SK-N-SH (cell line): ENCODE measurements around the gene C1GALT1. TPM values are rescaled to one million over a fixed set of nuclear protein-coding genes. Genes with fewer than 3 reads are reported as not detected.

Experiments used
- CTCF ChIA-PET: fragments of 300-600, 350-600 bp; formaldehyde crosslinking; extraction: SDS; loops from one replicate; lab custom pipeline; 2021; lab: Yijun Ruan, JAX
- POLR2A ChIA-PET: fragments of 350-600 bp; sonication (Branson Sonifier 250); formaldehyde crosslinking; extraction: SDS; loops from one replicate; lab custom pipeline; 2020; ENCODE audit warnings: antibody characterized with exemption, inconsistent platforms; lab: Yijun Ruan, JAX
- DNase-seq: peaks from one replicate; pipeline ENCODE4 v3.0.0; 2012
- H2AFZ ChIP-seq: fragments of 200-600 bp; sonication (generic); 2 replicates; pipeline ENCODE4 v1.8.1; 2016; ENCODE audit warnings: antibody characterized with exemption, mild to moderate bottlenecking, low read depth
- H3F3A ChIP-seq: fragments of 200-600 bp; sonication (generic); replicated peaks from 2 replicates; pipeline ENCODE3; 2016; ENCODE audit warnings: antibody characterized with exemption, mild to moderate bottlenecking; ENCODE audit not compliant: insufficient read depth
- H3K27ac ChIP-seq, 2 experiments: fragments of 200-500 bp in 1 of 2; fragments of 200-600 bp in 1 of 2; sonication (Bioruptor generic) in 1 of 2; sonication (generic), shearing (Covaris generic) in 1 of 2; 2 replicates each; pipeline versions ENCODE4 v1.5.1 to v1.6.1; 2014 to 2016; ENCODE audit warnings: low read depth in 2 of 2, inconsistent platforms in 1 of 2, low read length in 1 of 2, mild to moderate bottlenecking in 1 of 2, mixed read lengths in 1 of 2
- H3K27me3 ChIP-seq: fragments of 200-600 bp; sonication (generic), shearing (Covaris generic); 2 replicates; pipeline ENCODE4 v1.6.1; 2016; ENCODE audit warnings: mixed run types; ENCODE audit not compliant: insufficient read depth
- H3K36me3 ChIP-seq, 2 experiments: fragments of 200-500 bp in 1 of 2; fragments of 200-600 bp in 1 of 2; sonication (Bioruptor generic) in 1 of 2; sonication (generic) in 1 of 2; replicated peaks in 1 of 2; 2 replicates each; pipeline versions ENCODE3 to v1.5.1; 2014 to 2016; ENCODE audit warnings: low read length in 1 of 2, mild to moderate bottlenecking in 1 of 2; ENCODE audit not compliant: insufficient read depth in 2 of 2, control insufficient read depth in 1 of 2
- H3K4me1 ChIP-seq, 2 experiments: fragments of 200-500 bp in 1 of 2; fragments of 200-600 bp in 1 of 2; sonication (Bioruptor generic) in 1 of 2; sonication (generic), shearing (Covaris generic) in 1 of 2; 2 replicates each; pipeline versions ENCODE4 v1.5.1 to v1.6.1; 2014 to 2016; ENCODE audit warnings: low read depth in 1 of 2, low read length in 1 of 2, mixed run types in 1 of 2; ENCODE audit not compliant: insufficient read depth in 2 of 2, control insufficient read depth in 1 of 2
- H3K4me2 ChIP-seq: fragments of 200-600 bp; sonication (generic), shearing (Covaris generic); 2 replicates; pipeline ENCODE4 v1.6.1; 2017; ENCODE audit warnings: mixed run types
- H3K4me3 ChIP-seq, 2 experiments: fragments of 200-500 bp in 1 of 2; fragments of 200-600 bp in 1 of 2; sonication (Bioruptor generic) in 1 of 2; sonication (generic), shearing (Covaris generic) in 1 of 2; 2 replicates each; pipeline versions ENCODE4 v1.5.1 to v1.8.1; 2014 to 2016; ENCODE audit warnings: low read depth in 2 of 2, inconsistent platforms in 1 of 2, low read length in 1 of 2, mild to moderate bottlenecking in 1 of 2, mixed read lengths in 1 of 2, moderate library complexity in 1 of 2
- H3K79me2 ChIP-seq: fragments of 200-600 bp; sonication (generic); 2 replicates; pipeline ENCODE4 v1.8.1; 2017; ENCODE audit warnings: mild to moderate bottlenecking; ENCODE audit not compliant: insufficient read depth
- H3K9ac ChIP-seq: fragments of 200-600 bp; sonication (generic); 2 replicates; pipeline ENCODE4 v1.6.1; 2017; ENCODE audit warnings: mixed run types
- H3K9me2 ChIP-seq: fragments of 200-600 bp; sonication (generic); 2 replicates; pipeline ENCODE4 v1.6.1; 2017; ENCODE audit warnings: mixed run types
- H3K9me3 ChIP-seq: fragments of 200-600 bp; sonication (generic); 2 replicates; pipeline ENCODE4 v1.6.1; 2017; ENCODE audit warnings: mixed run types, mild to moderate bottlenecking, moderate library complexity
- H4K20me1 ChIP-seq: fragments of 200-600 bp; sonication (generic); 2 replicates; pipeline ENCODE4 v1.6.1; 2017; ENCODE audit warnings: mild to moderate bottlenecking, mixed run types; ENCODE audit not compliant: insufficient read depth
- ELF1 ChIP-seq: IDR thresholded peaks from 2 replicates; pipeline ENCODE4 v1.4.0; 2012
- GABPA ChIP-seq: IDR thresholded peaks from 2 replicates; pipeline ENCODE4 v1.4.0; 2012; ENCODE audit warnings: low read depth, mild to moderate bottlenecking
- MEF2A ChIP-seq: IDR thresholded peaks from 2 replicates; pipeline ENCODE4 v1.4.0; 2012; ENCODE audit warnings: low read depth, borderline replicate concordance
- NFIC ChIP-seq: IDR thresholded peaks from 2 replicates; pipeline ENCODE4 v1.4.0; 2012; ENCODE audit warnings: borderline replicate concordance
- RCOR1 ChIP-seq: fragments of 150-350 bp; IDR thresholded peaks from 2 replicates; pipeline ENCODE4 v1.6.1; 2017; ENCODE audit warnings: antibody characterized with exemption, low read length
- RXRA ChIP-seq: IDR thresholded peaks from 2 replicates; pipeline ENCODE4 v1.4.0; 2012; ENCODE audit warnings: low read depth, mild to moderate bottlenecking, borderline replicate concordance
- SIN3A ChIP-seq: IDR thresholded peaks from 2 replicates; pipeline ENCODE4 v1.6.1; 2012; ENCODE audit warnings: low read depth, mild to moderate bottlenecking, low read length, moderate library complexity, borderline replicate concordance
- TAF1 ChIP-seq: IDR thresholded peaks from 2 replicates; pipeline ENCODE4 v1.6.1; 2012; ENCODE audit warnings: low read depth, mild to moderate bottlenecking, low read length, moderate library complexity, borderline replicate concordance
- TEAD4 ChIP-seq: IDR thresholded peaks from 2 replicates; pipeline ENCODE4 v1.4.0; 2012; ENCODE audit warnings: mild to moderate bottlenecking, borderline replicate concordance; ENCODE audit not compliant: insufficient read depth
- WGBS: methylation state at CpG from one replicate; pipeline ENCODE4 v1.1.6; 2017; ENCODE audit warnings: low lambda C conversion rate; 5-methylcytosine and 5-hydroxymethylcytosine counted together
- polyA plus RNA-seq, 3 experiments: library from polyadenylated mRNA; depleted of rRNA; stranded (reverse); fragments of >200 nt; gene quantifications; 2 replicates each; pipeline ENCODE4 v1.2.3, GENCODE V29; 2012
- TF ChIP-seq, protein P1 (sequence below): IDR thresholded peaks from 2 replicates; pipeline ENCODE4 v1.4.0; 2012; ENCODE audit warnings: low read depth, borderline replicate concordance
- TF ChIP-seq, protein P2 (sequence below): fragments of 150-350 bp; IDR thresholded peaks from 2 replicates; pipeline ENCODE4 v1.6.1; 2017; ENCODE audit warnings: antibody characterized with exemption, low read length, low read depth, borderline replicate concordance
- TF ChIP-seq, protein P3 (sequence below): IDR thresholded peaks from 2 replicates; pipeline ENCODE4 v1.4.0; 2012; ENCODE audit warnings: low read depth
- TF ChIP-seq, protein P4 (sequence below): IDR thresholded peaks from 2 replicates; pipeline ENCODE4 v1.4.0; 2012; ENCODE audit warnings: low read depth, borderline replicate concordance
- TF ChIP-seq, protein P5 (sequence below): fragments of 200-600 bp; sonication (generic); IDR thresholded peaks from 2 replicates; pipeline ENCODE4 v1.6.1; 2017; ENCODE audit warnings: antibody characterized with exemption, mild to moderate bottlenecking, moderate library complexity
- TF ChIP-seq, protein P6 (sequence below): IDR thresholded peaks from 2 replicates; pipeline ENCODE4 v1.6.1; 2012; ENCODE audit warnings: mild to moderate bottlenecking, low read depth, low read length, moderate library complexity

Gene C1GALT1
- polyA plus RNA-seq, 1 of the 3 experiments (the other 2 are of a cell fraction) = 15.2 TPM

DNA sequence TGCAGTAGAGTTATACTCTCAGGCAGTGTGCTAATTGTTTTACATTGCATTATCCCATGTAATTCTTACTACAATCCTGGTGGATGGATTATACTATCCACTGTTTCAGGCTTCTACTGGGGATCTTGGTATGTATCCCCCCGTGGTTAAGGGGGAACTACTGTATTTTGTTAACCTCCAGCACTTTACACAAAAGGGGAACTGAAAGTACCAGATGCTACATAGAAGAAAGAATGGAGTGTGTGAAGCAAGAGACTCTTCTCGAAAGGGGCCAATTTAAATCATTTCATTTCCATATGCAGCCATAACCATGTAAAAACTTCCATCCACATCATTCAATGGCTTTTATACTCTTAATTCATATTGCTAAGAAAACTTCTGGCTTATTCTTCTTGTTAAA is 69.4 kb downstream of the C1GALT1 start:
- no peak for DNase-seq
- Histone ChIP-seq H3K4me1 (peaks cover 0 to 8% of the 10 kb centered on the region in 2 experiments; a peak in 1 of 4 replicates), H3K27ac (no peak overlapping the region), H3K9me3 (no peaks in the 10 kb centered on the region), H4K20me1 (no peaks in the 10 kb centered on the region), H3K79me2 (no peaks in the 10 kb centered on the region), H3K4me2 (no peak overlapping the region), H3F3A (no peaks in the 10 kb centered on the region), H2AFZ (no peak overlapping the region), H3K36me3 (peaks cover 4 to 15% of the 10 kb centered on the region in 2 experiments), H3K9ac (no peak overlapping the region), H3K9me2 (no peaks in the 10 kb centered on the region), H3K27me3 (no peaks in the 10 kb centered on the region), H3K4me3 (no peak overlapping the region)
- CTCF ChIA-PET = interaction anchor here (0.7 to 4.0 kb wide), 3 partner anchors 12 to 148 kb away, joined by 3 to 15 read pairs (median 4); no protein-coding TSS in a partner anchor
- 69% methylated on average over 2 of the region's 2 CpGs for WGBS
- POLR2A ChIA-PET = no interaction called here
- TF ChIP-seq, protein P1, sequence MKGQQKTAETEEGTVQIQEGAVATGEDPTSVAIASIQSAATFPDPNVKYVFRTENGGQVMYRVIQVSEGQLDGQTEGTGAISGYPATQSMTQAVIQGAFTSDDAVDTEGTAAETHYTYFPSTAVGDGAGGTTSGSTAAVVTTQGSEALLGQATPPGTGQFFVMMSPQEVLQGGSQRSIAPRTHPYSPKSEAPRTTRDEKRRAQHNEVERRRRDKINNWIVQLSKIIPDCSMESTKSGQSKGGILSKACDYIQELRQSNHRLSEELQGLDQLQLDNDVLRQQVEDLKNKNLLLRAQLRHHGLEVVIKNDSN = no peak
- TF ChIP-seq, protein P2, sequence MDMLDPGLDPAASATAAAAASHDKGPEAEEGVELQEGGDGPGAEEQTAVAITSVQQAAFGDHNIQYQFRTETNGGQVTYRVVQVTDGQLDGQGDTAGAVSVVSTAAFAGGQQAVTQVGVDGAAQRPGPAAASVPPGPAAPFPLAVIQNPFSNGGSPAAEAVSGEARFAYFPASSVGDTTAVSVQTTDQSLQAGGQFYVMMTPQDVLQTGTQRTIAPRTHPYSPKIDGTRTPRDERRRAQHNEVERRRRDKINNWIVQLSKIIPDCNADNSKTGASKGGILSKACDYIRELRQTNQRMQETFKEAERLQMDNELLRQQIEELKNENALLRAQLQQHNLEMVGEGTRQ = no peak
- TF ChIP-seq, protein P3, sequence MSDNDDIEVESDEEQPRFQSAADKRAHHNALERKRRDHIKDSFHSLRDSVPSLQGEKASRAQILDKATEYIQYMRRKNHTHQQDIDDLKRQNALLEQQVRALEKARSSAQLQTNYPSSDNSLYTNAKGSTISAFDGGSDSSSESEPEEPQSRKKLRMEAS = no peak
- no peak for TF ChIP-seq GABPA
- TF ChIP-seq RCOR1 = no peak
- TF ChIP-seq TAF1 = no peak
- TF ChIP-seq, protein P4, sequence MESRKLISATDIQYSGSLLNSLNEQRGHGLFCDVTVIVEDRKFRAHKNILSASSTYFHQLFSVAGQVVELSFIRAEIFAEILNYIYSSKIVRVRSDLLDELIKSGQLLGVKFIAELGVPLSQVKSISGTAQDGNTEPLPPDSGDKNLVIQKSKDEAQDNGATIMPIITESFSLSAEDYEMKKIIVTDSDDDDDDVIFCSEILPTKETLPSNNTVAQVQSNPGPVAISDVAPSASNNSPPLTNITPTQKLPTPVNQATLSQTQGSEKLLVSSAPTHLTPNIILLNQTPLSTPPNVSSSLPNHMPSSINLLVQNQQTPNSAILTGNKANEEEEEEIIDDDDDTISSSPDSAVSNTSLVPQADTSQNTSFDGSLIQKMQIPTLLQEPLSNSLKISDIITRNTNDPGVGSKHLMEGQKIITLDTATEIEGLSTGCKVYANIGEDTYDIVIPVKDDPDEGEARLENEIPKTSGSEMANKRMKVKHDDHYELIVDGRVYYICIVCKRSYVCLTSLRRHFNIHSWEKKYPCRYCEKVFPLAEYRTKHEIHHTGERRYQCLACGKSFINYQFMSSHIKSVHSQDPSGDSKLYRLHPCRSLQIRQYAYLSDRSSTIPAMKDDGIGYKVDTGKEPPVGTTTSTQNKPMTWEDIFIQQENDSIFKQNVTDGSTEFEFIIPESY = no peak

DNA sequence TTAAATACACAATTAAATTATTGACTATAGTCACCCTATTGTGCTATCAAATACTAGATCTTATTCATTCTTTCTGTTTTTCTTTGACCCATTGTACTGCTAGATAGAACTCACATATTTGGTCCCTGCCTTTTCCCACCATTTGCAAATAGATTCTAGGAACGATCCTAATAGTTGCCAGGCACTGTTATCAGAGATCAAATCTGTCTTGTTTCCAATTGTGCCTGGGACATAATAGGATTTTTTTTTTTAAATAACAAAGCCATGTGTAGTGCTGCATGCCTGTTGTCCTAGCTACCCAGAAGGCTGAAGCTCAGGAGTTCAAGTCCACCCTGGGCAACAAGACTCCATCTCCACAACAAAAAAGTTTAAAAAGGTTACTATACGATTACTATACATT is 72.0 kb downstream of the C1GALT1 start:
- peaks cover 0 to 13% of the 10 kb centered on the region in 2 experiments for H3K36me3 ChIP-seq
- H3K9me2 ChIP-seq = no peaks in the 10 kb centered on the region
- H3K4me1 ChIP-seq = peaks cover 0 to 5% of the 10 kb centered on the region in 2 experiments; a peak in 2 of 4 replicates
- no peaks in the 10 kb centered on the region for H3K79me2 ChIP-seq
- no peaks in the 10 kb centered on the region for H3K27me3 ChIP-seq
- TF ChIP-seq SIN3A (no peak), TEAD4 (no peak), NFIC (no peak), ELF1 (no peak), RXRA (no peak), MEF2A (no peak)
- TF ChIP-seq, protein P5, sequence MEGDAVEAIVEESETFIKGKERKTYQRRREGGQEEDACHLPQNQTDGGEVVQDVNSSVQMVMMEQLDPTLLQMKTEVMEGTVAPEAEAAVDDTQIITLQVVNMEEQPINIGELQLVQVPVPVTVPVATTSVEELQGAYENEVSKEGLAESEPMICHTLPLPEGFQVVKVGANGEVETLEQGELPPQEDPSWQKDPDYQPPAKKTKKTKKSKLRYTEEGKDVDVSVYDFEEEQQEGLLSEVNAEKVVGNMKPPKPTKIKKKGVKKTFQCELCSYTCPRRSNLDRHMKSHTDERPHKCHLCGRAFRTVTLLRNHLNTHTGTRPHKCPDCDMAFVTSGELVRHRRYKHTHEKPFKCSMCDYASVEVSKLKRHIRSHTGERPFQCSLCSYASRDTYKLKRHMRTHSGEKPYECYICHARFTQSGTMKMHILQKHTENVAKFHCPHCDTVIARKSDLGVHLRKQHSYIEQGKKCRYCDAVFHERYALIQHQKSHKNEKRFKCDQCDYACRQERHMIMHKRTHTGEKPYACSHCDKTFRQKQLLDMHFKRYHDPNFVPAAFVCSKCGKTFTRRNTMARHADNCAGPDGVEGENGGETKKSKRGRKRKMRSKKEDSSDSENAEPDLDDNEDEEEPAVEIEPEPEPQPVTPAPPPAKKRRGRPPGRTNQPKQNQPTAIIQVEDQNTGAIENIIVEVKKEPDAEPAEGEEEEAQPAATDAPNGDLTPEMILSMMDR = no peak
- TF ChIP-seq, protein P6, sequence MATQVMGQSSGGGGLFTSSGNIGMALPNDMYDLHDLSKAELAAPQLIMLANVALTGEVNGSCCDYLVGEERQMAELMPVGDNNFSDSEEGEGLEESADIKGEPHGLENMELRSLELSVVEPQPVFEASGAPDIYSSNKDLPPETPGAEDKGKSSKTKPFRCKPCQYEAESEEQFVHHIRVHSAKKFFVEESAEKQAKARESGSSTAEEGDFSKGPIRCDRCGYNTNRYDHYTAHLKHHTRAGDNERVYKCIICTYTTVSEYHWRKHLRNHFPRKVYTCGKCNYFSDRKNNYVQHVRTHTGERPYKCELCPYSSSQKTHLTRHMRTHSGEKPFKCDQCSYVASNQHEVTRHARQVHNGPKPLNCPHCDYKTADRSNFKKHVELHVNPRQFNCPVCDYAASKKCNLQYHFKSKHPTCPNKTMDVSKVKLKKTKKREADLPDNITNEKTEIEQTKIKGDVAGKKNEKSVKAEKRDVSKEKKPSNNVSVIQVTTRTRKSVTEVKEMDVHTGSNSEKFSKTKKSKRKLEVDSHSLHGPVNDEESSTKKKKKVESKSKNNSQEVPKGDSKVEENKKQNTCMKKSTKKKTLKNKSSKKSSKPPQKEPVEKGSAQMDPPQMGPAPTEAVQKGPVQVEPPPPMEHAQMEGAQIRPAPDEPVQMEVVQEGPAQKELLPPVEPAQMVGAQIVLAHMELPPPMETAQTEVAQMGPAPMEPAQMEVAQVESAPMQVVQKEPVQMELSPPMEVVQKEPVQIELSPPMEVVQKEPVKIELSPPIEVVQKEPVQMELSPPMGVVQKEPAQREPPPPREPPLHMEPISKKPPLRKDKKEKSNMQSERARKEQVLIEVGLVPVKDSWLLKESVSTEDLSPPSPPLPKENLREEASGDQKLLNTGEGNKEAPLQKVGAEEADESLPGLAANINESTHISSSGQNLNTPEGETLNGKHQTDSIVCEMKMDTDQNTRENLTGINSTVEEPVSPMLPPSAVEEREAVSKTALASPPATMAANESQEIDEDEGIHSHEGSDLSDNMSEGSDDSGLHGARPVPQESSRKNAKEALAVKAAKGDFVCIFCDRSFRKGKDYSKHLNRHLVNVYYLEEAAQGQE = no peak
- TF ChIP-seq, all 33 proteins: peak for 0
- H3K4me3 ChIP-seq = no peak overlapping the region
- no peaks in the 10 kb centered on the region for H4K20me1 ChIP-seq
- H2AFZ ChIP-seq = no peak overlapping the region
- H3K27ac ChIP-seq = no peak overlapping the region
- H3K9ac ChIP-seq = no peak overlapping the region
- no peaks in the 10 kb centered on the region for H3F3A ChIP-seq
- no peak for DNase-seq
- WGBS = 88% methylated on average over 2 of the region's 2 CpGs
- H3K4me2 ChIP-seq = no peak overlapping the region
- ChIA-PET POLR2A (no interaction called here), CTCF (interaction anchor here (4.0 kb wide), 1 partner anchor 9 kb away, joined by 15 read pairs; no protein-coding TSS in a partner anchor)
- H3K9me3 ChIP-seq = no peaks in the 10 kb centered on the region
